Transverse colon (tissue), 3 donors: ENCODE results near the gene GRAMD1B.

Source experiments
- EP300 ChIP-seq: sonication (generic); formaldehyde crosslinking; IDR thresholded peaks from one replicate; pipeline ENCODE4 v1.6.1; 2017; ENCODE audit warnings: antibody characterized with exemption, low read depth
- POLR2A ChIP-seq: fragments of 450-650 bp; IDR thresholded peaks from one replicate; pipeline ENCODE4 v1.6.1; 2016; ENCODE audit warnings: antibody characterized with exemption, mild to moderate bottlenecking, moderate library complexity
- TF ChIP-seq, protein P1 (sequence below), 5 experiments: fragments of 200-600 bp in 3 of 5; fragments of 450-650 bp in 2 of 5; sonication (generic) in 3 of 5; IDR thresholded peaks; 1 replicate in 2 of 5; 2 replicates in 3 of 5; pipeline ENCODE4 v1.5.1; 2016 to 2017; ENCODE audit warnings: antibody characterized with exemption in 5 of 5, inconsistent platforms in 3 of 5, mild to moderate bottlenecking in 2 of 5, moderate library complexity in 1 of 5

DNA sequence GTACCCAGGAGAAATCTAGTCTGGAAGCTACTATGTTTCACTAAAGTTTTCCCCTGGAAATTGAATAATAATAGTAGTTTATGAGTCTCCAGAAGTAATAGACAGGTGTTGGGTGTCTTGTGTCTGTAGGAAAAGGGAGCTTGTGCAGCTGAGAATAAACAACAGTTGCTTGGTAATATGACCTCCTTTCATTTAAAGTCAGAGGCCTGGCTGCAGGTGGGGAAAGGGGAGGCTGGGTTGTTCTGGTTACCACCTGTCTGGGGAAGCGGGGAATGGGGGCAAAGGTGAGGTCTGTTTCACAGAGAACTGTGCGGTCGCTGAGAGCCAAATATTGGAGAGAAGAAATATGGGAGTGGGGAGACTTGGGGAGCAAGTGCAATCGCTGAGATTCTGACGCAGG is 3.3 kb upstream of the GRAMD1B start:
- TF ChIP-seq, protein P1, sequence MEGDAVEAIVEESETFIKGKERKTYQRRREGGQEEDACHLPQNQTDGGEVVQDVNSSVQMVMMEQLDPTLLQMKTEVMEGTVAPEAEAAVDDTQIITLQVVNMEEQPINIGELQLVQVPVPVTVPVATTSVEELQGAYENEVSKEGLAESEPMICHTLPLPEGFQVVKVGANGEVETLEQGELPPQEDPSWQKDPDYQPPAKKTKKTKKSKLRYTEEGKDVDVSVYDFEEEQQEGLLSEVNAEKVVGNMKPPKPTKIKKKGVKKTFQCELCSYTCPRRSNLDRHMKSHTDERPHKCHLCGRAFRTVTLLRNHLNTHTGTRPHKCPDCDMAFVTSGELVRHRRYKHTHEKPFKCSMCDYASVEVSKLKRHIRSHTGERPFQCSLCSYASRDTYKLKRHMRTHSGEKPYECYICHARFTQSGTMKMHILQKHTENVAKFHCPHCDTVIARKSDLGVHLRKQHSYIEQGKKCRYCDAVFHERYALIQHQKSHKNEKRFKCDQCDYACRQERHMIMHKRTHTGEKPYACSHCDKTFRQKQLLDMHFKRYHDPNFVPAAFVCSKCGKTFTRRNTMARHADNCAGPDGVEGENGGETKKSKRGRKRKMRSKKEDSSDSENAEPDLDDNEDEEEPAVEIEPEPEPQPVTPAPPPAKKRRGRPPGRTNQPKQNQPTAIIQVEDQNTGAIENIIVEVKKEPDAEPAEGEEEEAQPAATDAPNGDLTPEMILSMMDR (IDR thresholded peaks at IDR 0.05), result no peak
- TF ChIP-seq POLR2A (no peak), EP300 (no peak)
